Pancreas (tissue), 10 donors: ENCODE measurements around the gene AMBP. TPM values are rescaled to one million over a fixed set of nuclear protein-coding genes. Genes with fewer than 3 reads are reported as not detected.

Source experiments
- ATAC-seq, 4 donors: fragments of 200-7000 bp; cut with Tn5 transposase; one replicate each; pipeline versions ENCODE4 v1.8.0 to v1.9.1; 2020; ENCODE audit warnings: mild to moderate bottlenecking in 4 of 4, moderate library complexity in 4 of 4
- DNase-seq, 6 donors: peaks; one replicate each; pipeline ENCODE4 v3.0.0-alpha.2; 2020
- FAIRE-seq: peaks from 2 replicates; lab custom pipeline; 2012; peaks lifted over from hg19 to GRCh38; lab: Jason Lieb, UNC
- H3K27ac ChIP-seq, 4 donors: fragments of 200-600 bp; sonication (generic); 1 replicate in 3 of 4; 2 replicates in 1 of 4; pipeline versions ENCODE4 v1.5.0 to v1.8.0; 2020
- H3K27me3 ChIP-seq, 4 donors: fragments of 200-600 bp; one replicate each; pipeline ENCODE4 v1.8.0; 2021
- H3K36me3 ChIP-seq, 3 donors: fragments of 200-600 bp; sonication (generic) in 1 of 3; one replicate each; pipeline versions ENCODE4 v1.5.0 to v1.8.0; 2020 to 2021
- H3K4me1 ChIP-seq, 3 donors: fragments of 200-600 bp; one replicate each; pipeline ENCODE4 v1.8.0; 2021
- H3K4me3 ChIP-seq, 4 donors: fragments of 200-600 bp; sonication (generic) in 2 of 4; one replicate each; pipeline versions ENCODE4 v1.5.0 to v1.8.0; 2020 to 2021
- H3K9me3 ChIP-seq, 4 donors: fragments of 200-600 bp; one replicate each; pipeline ENCODE4 v1.8.0; 2021
- CTCF ChIP-seq, 4 donors: fragments of 200-600 bp; sonication (generic) in 3 of 4; IDR thresholded peaks; one replicate each; pipeline versions ENCODE4 v1.5.0 to v1.8.0; 2021; ENCODE audit warnings: antibody characterized with exemption in 4 of 4
- WGBS, 2 donors: extraction: QIAGEN DNeasy Blood & Tissue Kit; methylation state at CpG; one replicate each; pipeline ENCODE4 v1.1.7; 2013; 5-methylcytosine and 5-hydroxymethylcytosine counted together
- intact Hi-C, 3 donors: fragments of 100-400 bp; cut with DNase I; formaldehyde crosslinking; loops; one replicate each; pipeline versions ENCODE4 v1.11.1 to v1.14.2; 2022
- polyA plus RNA-seq, 2 donors: library from polyadenylated mRNA; stranded (reverse); fragments of 200-250 nt; gene quantifications; one replicate each; pipeline ENCODE4 v1.2.3, GENCODE V29; 2013
- total RNA-seq, 6 donors: library from RNA; stranded (reverse); fragmentation: NEBNext Ultra II Directional in 4 of 6; extraction: Animal tissue kit (Norgen Biotek cat#: 25700) in 4 of 6; gene quantifications; one replicate each; pipeline versions ENCODE4 v1.2.1 to v1.2.4, GENCODE V29; 2021 to 2023
- donor health status: healthy with polysubstance abuse.
- donor health status: DM: no; HTN: no; CAD: no; lungs with moderate emphysema.
- donor health status: DM: no; HTN: no; CAD: no.
- donor health status: control.
- donor health status: control.
- donor health status: Bipolar disorder and iron deficiency.
- donor health status: DM: yes; HTN: yes; CAD: no.
- donor health status: DM: no; HTN: no; CAD: no.
- donor health status: DM: no; HTN: no; CAD: no.
- donor health status: DM: yes; HTN: yes; CAD: no.

Gene AMBP
- total and polyA plus RNA-seq, 8 donors = 62.7 to 370 (median 102) TPM

- no peaks in the 10 kb centered on the region for H3K9me3 ChIP-seq
- peak in 1 of 4 donors; percentile 36 for ATAC-seq
- no peak for TF ChIP-seq CTCF (IDR thresholded peaks at IDR 0.05)
- no peaks in the 10 kb centered on the region for H3K36me3 ChIP-seq
- DNase-seq = no peak
- H3K27me3 ChIP-seq = no peaks in the 10 kb centered on the region
- H3K4me1 ChIP-seq = no peaks in the 10 kb centered on the region
- FAIRE-seq = no peak
- intact Hi-C loops = no loop called here
- no peak overlapping the region for H3K27ac ChIP-seq
- WGBS, 2 donors = 75 to 79% methylated on average over 4 of the region's 4 CpGs
- H3K4me3 ChIP-seq = no peak overlapping the region
These were observed 16.1 kb downstream of the AMBP start for GRCh38 chr9:114061830-114062474.

GRCh38 chr9:114061292-114061691 lies 16.8 kb downstream of the AMBP start:
- TF ChIP-seq CTCF (IDR thresholded peaks at IDR 0.05) = no peak
- Histone ChIP-seq H3K27ac (no peak overlapping the region), H3K4me1 (no peaks in the 10 kb centered on the region), H3K36me3 (no peaks in the 10 kb centered on the region), H3K4me3 (no peak overlapping the region), H3K9me3 (no peaks in the 10 kb centered on the region), H3K27me3 (no peaks in the 10 kb centered on the region)
- WGBS, 2 donors = 95 to 96% methylated on average over 12 of the region's 12 CpGs
- no peak for FAIRE-seq
- no peak for DNase-seq
- ATAC-seq = no peak
- intact Hi-C loops = no loop called here

- FAIRE-seq (no peak), ATAC-seq (no peak), DNase-seq (no peak)
- 87 to 91% methylated on average over 9 of the region's 9 CpGs for WGBS, 2 donors
- H3K9me3 ChIP-seq = no peaks in the 10 kb centered on the region
- intact Hi-C loops = no loop called here
- no peaks in the 10 kb centered on the region for H3K36me3 ChIP-seq
- H3K27ac ChIP-seq = no peak overlapping the region
- no peaks in the 10 kb centered on the region for H3K4me1 ChIP-seq
- H3K4me3 ChIP-seq = no peak overlapping the region
- no peak for TF ChIP-seq CTCF (IDR thresholded peaks at IDR 0.05)
- H3K27me3 ChIP-seq = no peaks in the 10 kb centered on the region
These were observed 17.4 kb downstream of the AMBP start for GRCh38 chr9:114060711-114061110.

- Histone ChIP-seq H3K9me3 (no peaks in the 10 kb centered on the region), H3K36me3 (no peaks in the 10 kb centered on the region), H3K4me3 (no peak overlapping the region), H3K27me3 (no peaks in the 10 kb centered on the region), H3K4me1 (no peaks in the 10 kb centered on the region), H3K27ac (no peak overlapping the region)
- FAIRE-seq = no peak
- no peak for ATAC-seq
- intact Hi-C loops = no loop called here
- TF ChIP-seq CTCF (IDR thresholded peaks at IDR 0.05) = no peak
- DNase-seq = no peak
- 88 to 94% methylated on average over 8 of the region's 8 CpGs for WGBS, 2 donors
These were observed 18.0 kb downstream of the AMBP start for GRCh38 chr9:114060070-114060469.

GRCh38 chr9:114059047-114059803 lies 18.9 kb downstream of the AMBP start:
- H3K27ac ChIP-seq = no peak overlapping the region
- H3K4me1 ChIP-seq = no peaks in the 10 kb centered on the region
- no peaks in the 10 kb centered on the region for H3K9me3 ChIP-seq
- H3K27me3 ChIP-seq = no peaks in the 10 kb centered on the region
- intact Hi-C loops = no loop called here
- WGBS, 2 donors = 80 to 84% methylated on average over 8 of the region's 8 CpGs
- no peak for TF ChIP-seq CTCF (IDR thresholded peaks at IDR 0.05)
- H3K36me3 ChIP-seq = no peaks in the 10 kb centered on the region
- H3K4me3 ChIP-seq = no peak overlapping the region
- DNase-seq (no peak), FAIRE-seq (no peak), ATAC-seq (peak; percentile 21 to 40 (median 26))
